Left lung (tissue), 10 donors: ENCODE data around the gene CEPT1. TPM values are rescaled to one million over a fixed set of nuclear protein-coding genes. Genes with fewer than 3 reads are reported as not detected.
A peak's percentile ranks its signal among the peaks of the same experiment; 100 is the strongest.

Experiments
- ATAC-seq: fragments of 200-7000 bp; cut with Tn5 transposase; one replicate; pipeline ENCODE4 v1.9.1; 2020; ENCODE audit warnings: moderate library complexity
- DNase-seq, 4 donors: peaks; one replicate each; pipeline ENCODE4 v3.0.0-alpha.2; 2013 to 2020
- H3K27ac ChIP-seq, 2 donors: fragments of 200-600 bp; sonication (generic) in 1 of 2; one replicate each; pipeline versions ENCODE4 v1.5.0 to v1.8.0; 2020 to 2021
- H3K27me3 ChIP-seq, 2 donors: fragments of 200-600 bp; sonication (generic) in 1 of 2; one replicate each; pipeline versions ENCODE4 v1.5.0 to v1.8.0; 2020 to 2021
- H3K36me3 ChIP-seq, 2 donors: fragments of 200-600 bp; sonication (generic) in 1 of 2; one replicate each; pipeline versions ENCODE4 v1.5.0 to v1.8.0; 2020 to 2021
- H3K4me1 ChIP-seq, 2 donors: fragments of 200-600 bp; one replicate each; pipeline ENCODE4 v1.8.0; 2021
- H3K4me3 ChIP-seq, 2 donors: fragments of 200-600 bp; sonication (generic) in 1 of 2; one replicate each; pipeline versions ENCODE4 v1.5.0 to v1.8.0; 2020 to 2021; ENCODE audit warnings: mild to moderate bottlenecking in 1 of 2
- H3K9me3 ChIP-seq, 2 donors: fragments of 200-600 bp; sonication (generic) in 1 of 2; one replicate each; pipeline versions ENCODE4 v1.5.0 to v1.8.0; 2020 to 2021
- intact Hi-C, 2 donors: fragments of 100-400 bp; cut with DNase I; formaldehyde crosslinking; loops; one replicate each; pipeline versions ENCODE4 v1.11.2 to v1.14.2; 2022
- polyA plus RNA-seq, 6 donors: library from polyadenylated mRNA; unstranded; fragments of 120-200 nt; gene quantifications; one replicate each; pipeline ENCODE4 v1.2.1, GENCODE V29; 2013; ENCODE audit not compliant: insufficient read length in 6 of 6
- total RNA-seq, 2 donors: library from RNA; stranded (reverse); fragmentation: NEBNext Ultra II Directional; extraction: Animal tissue kit (Norgen Biotek cat#: 25700); gene quantifications; one replicate each; pipeline ENCODE4 v1.2.1, GENCODE V29; 2021
- TF ChIP-seq, protein P1 (sequence below), 2 donors: fragments of 200-600 bp; sonication (generic) in 1 of 2; IDR thresholded peaks; one replicate each; pipeline versions ENCODE4 v1.5.0 to v1.8.0; 2021; ENCODE audit warnings: antibody characterized with exemption in 2 of 2
- donor health status: DM: no; HTN: yes; CAD: no.
- donor health status: DM: no; HTN: no; CAD: no.

Gene CEPT1
- total and polyA plus RNA-seq, 8 donors: 40.4 to 66.3 (median 55.5) TPM

DNA sequence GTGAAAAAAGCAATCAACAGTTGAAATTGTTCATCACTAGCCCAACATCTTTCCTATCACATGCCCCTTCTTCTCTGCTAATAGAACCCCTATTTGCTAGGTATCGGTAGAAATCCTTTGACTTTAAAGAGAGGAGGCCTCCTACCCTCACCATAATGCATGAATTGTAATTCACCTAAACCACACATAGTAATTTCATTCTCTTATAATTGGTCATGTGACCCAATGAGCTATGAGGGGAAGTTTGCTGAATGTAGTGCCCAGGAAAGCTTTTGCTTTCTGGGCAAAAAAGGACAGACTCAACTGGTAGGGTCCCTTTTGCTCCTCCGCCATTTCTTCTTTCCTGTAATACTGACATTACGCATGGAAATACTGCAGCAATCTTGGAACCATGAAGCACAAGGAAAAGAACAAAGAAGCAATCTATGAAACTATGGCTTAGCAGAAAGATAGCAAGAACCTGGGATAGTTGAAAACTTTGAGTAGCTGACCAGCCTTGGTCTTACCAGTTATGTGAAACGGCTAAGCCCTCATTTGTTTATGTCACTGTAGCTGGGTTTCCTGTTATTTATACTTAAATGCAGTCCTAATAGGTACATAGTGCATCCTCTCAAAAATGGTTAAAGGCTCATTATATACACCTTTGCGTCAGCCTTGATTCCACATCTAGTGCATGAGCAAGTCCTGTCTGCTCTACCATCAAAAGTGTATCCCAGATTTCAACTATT lies 77.3 kb downstream of the CEPT1 start:
- peaks cover 3 to 86% of the 10 kb centered on the region in 2 donors for H3K4me1 ChIP-seq
- DNase-seq: no peak
- H3K27me3 ChIP-seq: no peaks in the 10 kb centered on the region
- intact Hi-C loops: no loop called here
- H3K4me3 ChIP-seq: no peak overlapping the region
- TF ChIP-seq, protein P1, sequence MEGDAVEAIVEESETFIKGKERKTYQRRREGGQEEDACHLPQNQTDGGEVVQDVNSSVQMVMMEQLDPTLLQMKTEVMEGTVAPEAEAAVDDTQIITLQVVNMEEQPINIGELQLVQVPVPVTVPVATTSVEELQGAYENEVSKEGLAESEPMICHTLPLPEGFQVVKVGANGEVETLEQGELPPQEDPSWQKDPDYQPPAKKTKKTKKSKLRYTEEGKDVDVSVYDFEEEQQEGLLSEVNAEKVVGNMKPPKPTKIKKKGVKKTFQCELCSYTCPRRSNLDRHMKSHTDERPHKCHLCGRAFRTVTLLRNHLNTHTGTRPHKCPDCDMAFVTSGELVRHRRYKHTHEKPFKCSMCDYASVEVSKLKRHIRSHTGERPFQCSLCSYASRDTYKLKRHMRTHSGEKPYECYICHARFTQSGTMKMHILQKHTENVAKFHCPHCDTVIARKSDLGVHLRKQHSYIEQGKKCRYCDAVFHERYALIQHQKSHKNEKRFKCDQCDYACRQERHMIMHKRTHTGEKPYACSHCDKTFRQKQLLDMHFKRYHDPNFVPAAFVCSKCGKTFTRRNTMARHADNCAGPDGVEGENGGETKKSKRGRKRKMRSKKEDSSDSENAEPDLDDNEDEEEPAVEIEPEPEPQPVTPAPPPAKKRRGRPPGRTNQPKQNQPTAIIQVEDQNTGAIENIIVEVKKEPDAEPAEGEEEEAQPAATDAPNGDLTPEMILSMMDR (IDR thresholded peaks at IDR 0.05): no peak
- H3K27ac ChIP-seq: peak overlapping the region in 1 of 2 donors; percentile 18
- H3K36me3 ChIP-seq: no peaks in the 10 kb centered on the region
- ATAC-seq: no peak
- H3K9me3 ChIP-seq: no peaks in the 10 kb centered on the region

DNA sequence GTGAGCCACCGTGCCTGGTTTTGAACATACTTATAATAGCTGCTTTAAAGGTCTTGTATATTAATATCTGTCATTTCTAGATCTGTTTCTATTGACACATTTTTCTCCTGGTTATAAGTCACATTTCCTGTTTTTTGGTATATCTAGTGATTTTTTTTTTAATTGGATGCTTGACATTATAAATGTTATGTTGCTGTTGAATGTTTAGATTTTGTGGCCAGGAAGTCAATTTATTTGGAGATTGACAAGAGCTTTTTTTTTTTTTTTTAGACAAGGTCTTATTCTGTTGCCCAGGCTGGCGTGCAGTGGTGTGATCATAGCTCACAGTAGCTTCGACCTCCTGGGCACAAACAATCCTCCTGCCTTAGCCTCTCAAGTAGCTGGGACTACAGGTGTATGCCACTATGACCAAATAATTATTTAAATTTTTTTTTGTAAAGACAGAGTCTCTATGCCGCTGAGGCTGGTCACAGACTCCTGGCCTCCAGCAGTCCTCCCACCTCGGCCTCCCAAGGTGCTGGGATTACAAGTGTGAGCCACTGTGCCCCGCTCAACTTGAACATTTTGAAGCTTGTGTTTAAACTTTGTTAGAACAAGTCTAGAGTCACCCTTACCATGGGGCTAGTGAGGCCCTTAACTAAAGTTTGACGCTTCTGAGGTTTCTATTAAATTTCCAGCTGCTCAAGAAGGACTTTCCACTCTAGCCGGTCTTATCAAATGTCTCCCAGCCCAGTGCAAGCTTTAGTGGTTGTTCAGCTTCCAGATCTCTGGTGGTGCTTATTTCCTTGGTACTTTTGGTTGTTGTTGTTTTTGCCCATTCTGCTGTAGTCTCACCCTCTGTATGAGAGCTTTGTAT lies 78.9 kb downstream of the CEPT1 start:
- peaks cover 7 to 82% of the 10 kb centered on the region in 2 donors for H3K4me1 ChIP-seq

DNA sequence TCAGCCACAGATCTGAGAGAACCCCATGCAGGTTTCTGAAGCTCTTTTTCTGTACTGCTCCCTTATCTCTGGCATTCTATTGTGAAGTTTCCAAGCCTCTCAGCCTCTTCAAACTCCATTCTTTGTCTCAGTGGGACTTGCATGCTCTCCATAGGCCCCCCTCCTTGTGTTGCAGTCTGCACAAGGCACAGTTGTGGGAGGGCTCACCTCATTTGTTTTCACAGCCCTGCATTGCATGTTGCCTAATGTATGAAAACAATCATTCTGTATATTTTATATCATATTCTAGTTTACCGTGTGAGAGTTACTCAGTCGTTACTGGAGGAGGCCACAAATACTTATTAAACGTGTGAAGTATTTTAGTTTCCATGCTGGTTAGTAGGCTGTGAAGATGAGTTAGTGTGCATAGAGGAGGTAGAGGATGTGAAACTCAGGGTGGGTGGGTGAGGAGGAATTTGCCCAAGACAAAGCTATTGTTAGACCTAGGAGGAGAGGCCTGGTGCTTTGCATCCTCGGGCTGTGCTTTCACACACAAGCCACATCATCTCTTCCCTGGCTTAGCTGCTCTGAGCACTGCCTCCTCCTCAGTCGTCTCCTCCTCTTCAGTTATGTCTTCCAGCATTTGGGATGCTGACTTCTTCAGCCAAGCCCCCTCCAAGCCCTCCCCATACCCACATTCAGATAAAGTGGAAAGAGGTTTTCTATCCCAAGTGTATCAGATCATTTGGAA lies 79.7 kb downstream of the CEPT1 start:
- Histone ChIP-seq H3K9me3 (no peaks in the 10 kb centered on the region), H3K36me3 (no peaks in the 10 kb centered on the region), H3K27ac (peak overlapping the region in 1 of 2 donors; percentile 30), H3K4me1 (peaks cover 7 to 74% of the 10 kb centered on the region in 2 donors), H3K4me3 (no peak overlapping the region), H3K27me3 (no peaks in the 10 kb centered on the region)
- intact Hi-C loops: loop anchor here in 1 of 2 donors (10.0 kb wide), 1 partner anchor 185 kb away; no protein-coding TSS in a partner anchor
- DNase-seq (no peak), ATAC-seq (no peak)
- TF ChIP-seq, protein P1 (IDR thresholded peaks at IDR 0.05): no peak

More for the DNA sequence above, 78.9 kb downstream of the CEPT1 start:
- no peaks in the 10 kb centered on the region for H3K9me3 ChIP-seq
- H3K27me3 ChIP-seq: no peaks in the 10 kb centered on the region
- no peak overlapping the region for H3K4me3 ChIP-seq
- no peaks in the 10 kb centered on the region for H3K36me3 ChIP-seq
- peak overlapping the region in 1 of 2 donors; percentile 30 for H3K27ac ChIP-seq
- TF ChIP-seq, protein P1 (IDR thresholded peaks at IDR 0.05): no peak
- intact Hi-C loops: no loop called here
- no peak for ATAC-seq
- no peak for DNase-seq

DNA sequence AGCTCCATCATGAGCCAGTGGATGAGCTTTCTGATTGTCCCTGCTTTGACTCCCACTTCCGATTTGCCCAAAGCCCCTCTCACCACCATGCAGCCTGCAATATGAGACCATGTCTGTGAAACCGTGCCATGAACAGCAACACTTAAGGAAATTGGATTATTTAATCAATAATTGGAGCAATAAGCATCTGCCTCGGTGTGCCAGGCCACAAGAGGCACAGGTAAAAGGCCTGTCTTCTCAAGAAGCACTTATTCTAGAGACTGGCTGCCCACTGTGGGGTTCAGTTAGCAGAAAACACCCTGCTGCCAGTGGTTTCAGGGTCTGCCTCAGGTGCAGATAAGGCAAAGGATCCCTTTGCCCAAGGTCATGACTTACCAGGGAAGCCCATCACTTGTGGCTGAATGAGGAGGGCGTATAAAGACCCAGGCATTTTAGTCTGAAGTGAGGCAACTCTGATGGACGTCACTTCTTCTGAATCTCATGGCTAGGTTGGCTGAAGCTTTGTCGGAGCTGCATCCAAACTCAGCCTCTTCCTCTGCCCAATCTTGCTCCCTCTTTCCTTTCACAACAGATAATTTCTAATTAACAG lies 80.4 kb downstream of the CEPT1 start:
- intact Hi-C loops: loop anchor here in 1 of 2 donors (10.0 kb wide), 1 partner anchor 184 kb away; no protein-coding TSS in a partner anchor
- H3K4me1 ChIP-seq: peaks cover 7 to 68% of the 10 kb centered on the region in 2 donors
- no peaks in the 10 kb centered on the region for H3K36me3 ChIP-seq
- peak overlapping the region in 1 of 2 donors; percentile 3 for H3K27ac ChIP-seq
- H3K27me3 ChIP-seq: no peaks in the 10 kb centered on the region
- no peaks in the 10 kb centered on the region for H3K9me3 ChIP-seq
- no peak overlapping the region for H3K4me3 ChIP-seq
- ATAC-seq: no peak
- TF ChIP-seq, protein P1 (IDR thresholded peaks at IDR 0.05): no peak
- no peak for DNase-seq
